Coronary artery (tissue), 2 donors: Measurements from ENCODE around the gene LHFPL3.
A peak's percentile ranks its signal among the peaks of the same experiment; 100 is the strongest.

Experiments
- DNase-seq: peaks from one replicate; pipeline ENCODE4 v3.0.0-alpha.2; 2017; ENCODE audit warnings: low spot score
- H3K27ac ChIP-seq, 2 donors: fragments of 200-600 bp; sonication (generic); one replicate each; pipeline ENCODE4 v1.5.1; 2016 to 2019
- H3K4me3 ChIP-seq: fragments of 200-600 bp; sonication (generic); 2 replicates; pipeline ENCODE4 v1.5.1; 2016; ENCODE audit warnings: mild to moderate bottlenecking, moderate library complexity
- TF ChIP-seq, protein P1 (sequence below): fragments of 200-600 bp; sonication (generic); IDR thresholded peaks from one replicate; pipeline ENCODE4 v1.5.1; 2019; ENCODE audit warnings: antibody characterized with exemption

Gene LHFPL3

DNA sequence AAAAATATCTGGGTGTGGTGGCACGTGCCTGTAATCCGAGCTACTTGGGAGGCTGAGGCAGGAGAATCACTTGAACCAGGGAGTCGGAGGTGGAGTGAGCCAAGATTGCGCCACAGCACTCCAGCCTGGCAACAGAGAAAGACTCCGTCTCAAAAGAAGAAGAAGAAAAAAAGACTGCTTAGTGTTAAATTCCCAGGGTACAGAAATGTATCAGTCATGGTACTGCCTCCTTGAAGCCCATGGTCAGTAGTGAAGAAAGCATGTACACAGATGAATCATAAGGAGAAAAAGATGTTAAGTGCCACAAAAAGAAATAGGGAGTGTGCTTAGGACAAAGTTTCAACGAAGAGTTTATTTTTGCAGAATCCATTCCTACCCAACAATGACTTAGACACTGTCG, 623.1 kb downstream of the LHFPL3 start:
- H3K4me3 ChIP-seq, result no peak overlapping the region
- H3K27ac ChIP-seq, result peak overlapping the region; percentile 71 to 79
- DNase-seq, result no peak
- TF ChIP-seq, protein P1, sequence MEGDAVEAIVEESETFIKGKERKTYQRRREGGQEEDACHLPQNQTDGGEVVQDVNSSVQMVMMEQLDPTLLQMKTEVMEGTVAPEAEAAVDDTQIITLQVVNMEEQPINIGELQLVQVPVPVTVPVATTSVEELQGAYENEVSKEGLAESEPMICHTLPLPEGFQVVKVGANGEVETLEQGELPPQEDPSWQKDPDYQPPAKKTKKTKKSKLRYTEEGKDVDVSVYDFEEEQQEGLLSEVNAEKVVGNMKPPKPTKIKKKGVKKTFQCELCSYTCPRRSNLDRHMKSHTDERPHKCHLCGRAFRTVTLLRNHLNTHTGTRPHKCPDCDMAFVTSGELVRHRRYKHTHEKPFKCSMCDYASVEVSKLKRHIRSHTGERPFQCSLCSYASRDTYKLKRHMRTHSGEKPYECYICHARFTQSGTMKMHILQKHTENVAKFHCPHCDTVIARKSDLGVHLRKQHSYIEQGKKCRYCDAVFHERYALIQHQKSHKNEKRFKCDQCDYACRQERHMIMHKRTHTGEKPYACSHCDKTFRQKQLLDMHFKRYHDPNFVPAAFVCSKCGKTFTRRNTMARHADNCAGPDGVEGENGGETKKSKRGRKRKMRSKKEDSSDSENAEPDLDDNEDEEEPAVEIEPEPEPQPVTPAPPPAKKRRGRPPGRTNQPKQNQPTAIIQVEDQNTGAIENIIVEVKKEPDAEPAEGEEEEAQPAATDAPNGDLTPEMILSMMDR, result no peak

GRCh38 chr7:104955276-104955675, 626.9 kb downstream of the LHFPL3 start:
- TF ChIP-seq, protein P1, result no peak
- no peak overlapping the region for H3K27ac ChIP-seq
- no peak for DNase-seq
- H3K4me3 ChIP-seq, result no peak overlapping the region
